Endothelial cell (in vitro differentiated cells): ENCODE results near the gene IQCN. TPM values are rescaled to one million over a fixed set of nuclear protein-coding genes. Genes with fewer than 3 reads are reported as not detected.

Experiments
- DNase-seq: peaks from one replicate; pipeline ENCODE4 v3.0.0; 2021; ENCODE audit warnings: low spot score
- H3K27ac Mint-ChIP-seq: one replicate; pipeline ENCODE4 v1.8.0; 2021; ENCODE audit warnings: mixed read lengths, inconsistent platforms; ENCODE audit not compliant: unreplicated experiment
- H3K27me3 Mint-ChIP-seq: one replicate; pipeline ENCODE4 v1.8.0; 2021; ENCODE audit warnings: mild to moderate bottlenecking, moderate library complexity, mixed read lengths, inconsistent platforms; ENCODE audit not compliant: unreplicated experiment
- H3K36me3 Mint-ChIP-seq: one replicate; pipeline ENCODE4 v1.8.0; 2021; ENCODE audit warnings: mild to moderate bottlenecking, low read depth, mixed read lengths, inconsistent platforms; ENCODE audit not compliant: unreplicated experiment
- H3K4me1 Mint-ChIP-seq: one replicate; pipeline ENCODE4 v1.8.0; 2021; ENCODE audit warnings: mild to moderate bottlenecking, mixed read lengths, inconsistent platforms; ENCODE audit not compliant: unreplicated experiment
- H3K4me3 Mint-ChIP-seq: one replicate; pipeline ENCODE4 v1.8.0; 2021; ENCODE audit warnings: mild to moderate bottlenecking, mixed read lengths, inconsistent platforms; ENCODE audit not compliant: unreplicated experiment
- H3K9me3 Mint-ChIP-seq: one replicate; pipeline ENCODE4 v1.8.0; 2021; ENCODE audit warnings: mixed read lengths, inconsistent platforms; ENCODE audit not compliant: unreplicated experiment
- total RNA-seq: library from RNA; stranded (reverse); fragmentation: NEBNext Ultra II Directional; extraction: Animal tissue kit (Norgen Biotek cat#: 25700); gene quantifications from one replicate; pipeline ENCODE4 v1.2.1, GENCODE V29; 2021; ENCODE audit not compliant: unreplicated experiment
- TF ChIP-seq, protein P1 (sequence below): fragments of 200-600 bp; sonication (generic); IDR thresholded peaks from one replicate; pipeline ENCODE4 v1.5.0; 2021; ENCODE audit warnings: antibody characterized with exemption; ENCODE audit not compliant: unreplicated experiment

IQCN gene
- total RNA-seq, 1 donor from 2014 or later = 1.2 TPM

DNA sequence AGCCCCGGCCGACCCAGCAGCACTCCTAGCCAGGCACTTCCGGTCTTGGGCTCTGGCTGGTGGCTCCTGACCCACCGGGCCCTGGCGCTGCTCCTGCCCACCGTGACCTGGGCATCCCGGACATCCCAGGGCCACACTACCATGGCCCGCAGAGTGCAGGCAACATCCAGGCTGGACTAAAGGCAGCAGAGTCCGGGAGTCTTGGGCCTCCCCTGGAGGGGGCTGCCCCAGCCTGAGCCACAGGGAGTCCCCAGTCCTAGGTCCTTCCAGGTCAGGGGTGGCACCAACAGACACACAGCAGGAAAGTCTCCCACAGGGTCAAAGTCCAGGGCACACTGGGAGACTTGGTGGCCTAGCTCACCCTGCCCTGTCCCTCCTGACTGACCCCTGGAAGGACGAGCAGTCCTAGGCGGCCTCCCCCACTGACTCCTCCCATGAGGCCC, 37.9 kb upstream of the IQCN start:
- Mint-ChIP-seq H3K4me1 (peaks cover 12% of the 10 kb centered on the region), H3K9me3 (no peaks in the 10 kb centered on the region), H3K27me3 (peaks cover 3% of the 10 kb centered on the region), H3K36me3 (peaks cover 9% of the 10 kb centered on the region), H3K4me3 (no peak overlapping the region), H3K27ac (no peak overlapping the region)
- TF ChIP-seq, protein P1, sequence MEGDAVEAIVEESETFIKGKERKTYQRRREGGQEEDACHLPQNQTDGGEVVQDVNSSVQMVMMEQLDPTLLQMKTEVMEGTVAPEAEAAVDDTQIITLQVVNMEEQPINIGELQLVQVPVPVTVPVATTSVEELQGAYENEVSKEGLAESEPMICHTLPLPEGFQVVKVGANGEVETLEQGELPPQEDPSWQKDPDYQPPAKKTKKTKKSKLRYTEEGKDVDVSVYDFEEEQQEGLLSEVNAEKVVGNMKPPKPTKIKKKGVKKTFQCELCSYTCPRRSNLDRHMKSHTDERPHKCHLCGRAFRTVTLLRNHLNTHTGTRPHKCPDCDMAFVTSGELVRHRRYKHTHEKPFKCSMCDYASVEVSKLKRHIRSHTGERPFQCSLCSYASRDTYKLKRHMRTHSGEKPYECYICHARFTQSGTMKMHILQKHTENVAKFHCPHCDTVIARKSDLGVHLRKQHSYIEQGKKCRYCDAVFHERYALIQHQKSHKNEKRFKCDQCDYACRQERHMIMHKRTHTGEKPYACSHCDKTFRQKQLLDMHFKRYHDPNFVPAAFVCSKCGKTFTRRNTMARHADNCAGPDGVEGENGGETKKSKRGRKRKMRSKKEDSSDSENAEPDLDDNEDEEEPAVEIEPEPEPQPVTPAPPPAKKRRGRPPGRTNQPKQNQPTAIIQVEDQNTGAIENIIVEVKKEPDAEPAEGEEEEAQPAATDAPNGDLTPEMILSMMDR = no peak
- DNase-seq = no peak

DNA sequence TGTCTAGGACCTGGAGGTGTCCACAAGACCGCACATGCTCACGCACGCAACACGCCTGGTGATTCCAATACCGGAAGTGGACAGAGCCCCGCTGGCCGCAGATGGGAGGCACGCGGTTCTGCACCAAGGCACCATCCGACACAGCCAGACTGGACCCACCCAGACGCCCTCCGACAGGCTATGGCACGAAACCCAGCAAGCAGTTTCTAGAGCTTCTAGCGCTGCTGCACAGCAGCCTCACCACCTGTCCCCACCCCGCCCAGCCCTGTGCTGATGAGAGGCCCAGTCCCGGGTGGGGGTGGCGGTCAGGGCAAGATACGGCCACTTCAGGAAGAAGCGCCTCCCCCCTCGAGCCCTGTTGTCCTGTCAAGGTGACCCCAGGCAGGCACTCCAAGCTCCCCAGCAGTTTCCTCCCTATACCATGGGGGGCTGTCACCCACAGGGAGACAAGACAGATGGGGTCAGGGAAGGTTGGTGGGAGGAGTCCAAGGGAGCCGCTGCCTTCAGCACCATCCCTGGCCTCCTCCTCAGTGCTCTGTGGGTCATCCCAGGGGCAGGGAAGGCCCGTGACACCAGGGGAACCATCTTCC, 37.3 kb upstream of the IQCN start:
- H3K36me3 Mint-ChIP-seq = peaks cover 14% of the 10 kb centered on the region
- no peak for DNase-seq
- H3K27me3 Mint-ChIP-seq = peaks cover 7% of the 10 kb centered on the region
- peaks cover 17% of the 10 kb centered on the region for H3K4me1 Mint-ChIP-seq
- TF ChIP-seq, protein P1 = no peak
- H3K27ac Mint-ChIP-seq = no peak overlapping the region
- no peaks in the 10 kb centered on the region for H3K9me3 Mint-ChIP-seq
- H3K4me3 Mint-ChIP-seq = no peak overlapping the region

GRCh38 chr19:18310966-18311365, 36.7 kb upstream of the IQCN start:
- H3K27ac Mint-ChIP-seq = no peak overlapping the region
- H3K4me3 Mint-ChIP-seq = no peak overlapping the region
- peaks cover 15% of the 10 kb centered on the region for H3K36me3 Mint-ChIP-seq
- peaks cover 17% of the 10 kb centered on the region for H3K4me1 Mint-ChIP-seq
- peaks cover 8% of the 10 kb centered on the region for H3K27me3 Mint-ChIP-seq
- no peaks in the 10 kb centered on the region for H3K9me3 Mint-ChIP-seq
- DNase-seq = no peak
- TF ChIP-seq, protein P1 = no peak

- Mint-ChIP-seq H3K36me3 (peaks cover 15% of the 10 kb centered on the region), H3K9me3 (no peaks in the 10 kb centered on the region), H3K4me1 (peaks cover 12% of the 10 kb centered on the region), H3K4me3 (no peak overlapping the region), H3K27ac (no peak overlapping the region), H3K27me3 (peaks cover 8% of the 10 kb centered on the region)
- DNase-seq = no peak
- TF ChIP-seq, protein P1 = no peak
Observed at GRCh38 chr19:18310118-18310909, 36.1 kb upstream of the IQCN start.

DNA sequence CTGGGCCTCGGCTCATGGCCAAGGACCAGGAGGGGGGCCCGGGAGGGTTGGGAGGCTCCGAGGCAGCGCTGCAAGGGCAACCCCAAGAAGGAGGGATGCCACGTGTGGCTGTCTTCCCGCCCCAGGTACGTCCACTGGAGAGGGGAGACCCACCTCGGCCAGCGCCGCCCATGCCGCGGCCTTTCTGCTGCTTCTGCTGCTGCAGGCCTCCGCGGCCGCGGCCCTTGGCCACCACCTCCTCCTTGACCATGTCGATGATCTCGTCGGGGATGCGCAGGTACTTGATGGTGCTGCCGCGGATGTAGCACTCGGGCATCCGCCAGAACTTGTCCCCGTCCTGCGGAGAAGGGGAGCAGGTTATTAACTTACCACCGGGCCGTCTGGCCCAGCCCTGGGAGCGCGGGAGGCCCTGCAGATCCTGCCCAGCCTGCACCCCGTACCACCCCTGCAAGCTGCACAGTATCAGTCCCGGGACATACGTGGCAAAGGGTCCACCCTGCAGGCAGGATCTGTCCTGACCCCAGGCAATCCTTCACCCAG, 35.3 kb upstream of the IQCN start:
- Mint-ChIP-seq H3K36me3 (peaks cover 15% of the 10 kb centered on the region), H3K27me3 (peaks cover 8% of the 10 kb centered on the region), H3K27ac (no peak overlapping the region), H3K4me1 (peaks cover 17% of the 10 kb centered on the region), H3K9me3 (no peaks in the 10 kb centered on the region), H3K4me3 (no peak overlapping the region)
- DNase-seq = no peak
- TF ChIP-seq, protein P1 = no peak
